NOMO-1 treated with DMSO at 0.1 percent for 48 hours (cell line): ENCODE measurements around the gene HGS.
"Not testable (repeated sequence)": the region's sequence is repeated elsewhere in the genome, so short reads cannot be mapped to it uniquely, and the experiment has no call there.

ENCODE experiments used
- DNase-seq: peaks from one replicate; lab custom pipeline; 2025; ENCODE audit not compliant: unreplicated experiment; lab: John Stamatoyannopoulos, UW

The HGS gene

DNA sequence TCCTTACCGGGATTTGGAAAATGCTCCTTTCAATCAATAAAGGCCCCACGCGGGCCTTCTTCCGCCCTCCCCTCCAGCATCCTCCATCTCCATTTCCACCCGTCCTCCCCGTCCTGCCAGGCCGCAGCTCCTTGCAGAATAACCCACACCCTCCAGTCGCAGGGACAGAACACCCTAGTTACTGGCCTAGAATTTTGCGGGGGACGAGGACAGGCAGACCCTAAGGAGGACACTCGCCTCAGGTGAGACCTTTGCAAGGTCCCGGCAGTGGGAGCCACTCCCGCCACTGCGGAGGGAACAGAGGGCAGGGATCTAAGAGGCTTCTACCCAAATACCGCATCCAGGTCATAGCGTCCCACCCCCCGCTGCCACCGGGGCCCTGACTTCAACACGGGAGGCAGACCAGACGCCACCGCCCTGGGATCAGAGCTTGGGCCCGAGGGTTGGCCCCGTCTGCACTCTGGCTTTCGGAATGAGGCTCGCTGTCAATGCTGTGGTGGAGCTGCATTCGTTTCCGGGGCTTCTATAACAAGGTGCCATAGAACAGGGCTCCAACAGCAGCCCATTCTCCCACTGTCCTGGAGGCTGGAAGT is 55.1 kb downstream of the HGS start:
- DNase-seq, result no peak

DNA sequence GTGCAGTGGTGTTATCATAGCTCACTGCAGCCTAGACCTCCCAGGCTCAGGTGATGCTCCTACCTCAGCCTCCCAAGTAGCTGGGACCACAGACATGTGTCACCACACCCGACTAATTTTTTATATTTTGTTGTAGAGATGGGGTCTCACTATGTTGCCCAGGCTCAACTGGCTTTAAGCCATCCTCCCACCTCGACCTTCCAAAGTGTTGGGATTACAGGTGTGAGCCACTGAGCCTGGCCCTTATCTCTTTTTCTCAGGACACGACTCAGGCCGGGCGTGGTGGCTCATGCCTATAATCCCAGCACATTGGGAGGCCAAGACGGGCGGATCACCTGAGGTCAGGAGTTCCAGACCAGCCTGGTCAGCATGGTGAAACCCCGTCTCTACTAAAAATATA is 55.8 kb downstream of the HGS start:
- DNase-seq, result not testable (repeated sequence)

DNA sequence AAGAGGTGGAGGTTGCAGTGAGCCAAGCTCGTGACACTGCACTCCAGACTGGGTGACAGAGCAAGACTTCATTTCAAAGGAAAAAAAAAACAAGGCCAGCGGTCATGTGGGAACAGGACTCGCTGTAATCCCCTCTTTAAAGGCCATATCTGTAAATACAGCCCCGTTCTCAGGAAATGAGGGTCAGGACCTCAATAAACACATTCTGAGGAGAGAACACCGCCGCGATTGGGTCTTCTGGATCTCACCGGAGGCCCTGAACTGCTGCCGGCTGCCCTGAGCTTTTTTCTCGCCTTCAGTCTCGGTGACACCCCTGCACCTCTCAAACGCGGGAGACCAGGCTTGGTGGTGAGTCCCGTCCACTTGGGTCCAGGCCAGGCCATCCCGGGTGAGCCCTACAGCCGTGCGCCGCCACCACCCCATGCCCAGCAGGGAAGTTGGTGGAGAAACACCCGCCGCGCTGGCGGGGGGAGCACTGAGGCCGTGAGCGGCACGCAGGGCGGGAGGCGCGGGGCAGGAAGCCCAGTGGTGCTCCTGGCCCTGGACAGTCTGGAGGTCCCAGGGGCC is 56.7 kb downstream of the HGS start:
- DNase-seq, result no peak

DNA sequence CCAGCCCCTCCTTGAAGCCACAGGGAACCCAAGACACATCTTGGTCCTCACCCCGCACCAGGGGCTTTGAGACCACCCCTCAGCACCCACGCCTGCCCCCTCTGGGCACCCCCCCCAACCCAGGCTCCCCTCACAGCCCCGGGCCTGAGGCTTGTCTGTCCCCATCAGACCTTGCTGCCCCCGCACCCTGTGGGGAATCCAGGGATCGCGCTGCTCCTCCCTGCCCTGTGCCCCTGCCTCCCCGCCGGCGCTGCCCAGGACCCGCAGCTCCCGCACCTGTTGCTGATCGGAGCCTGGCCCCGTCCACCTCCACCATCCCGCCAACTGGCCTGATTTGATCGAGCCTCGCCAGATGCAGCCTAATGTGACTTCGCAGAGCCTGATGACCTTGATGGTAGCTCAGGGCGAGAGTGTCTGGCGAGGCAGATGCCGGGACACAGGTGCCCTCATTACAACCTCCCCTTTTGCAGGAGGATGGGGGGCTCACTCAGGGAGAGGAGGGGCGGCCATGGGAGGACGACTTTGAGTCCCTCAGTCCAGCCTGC is 57.3 kb downstream of the HGS start:
- no peak for DNase-seq

DNA sequence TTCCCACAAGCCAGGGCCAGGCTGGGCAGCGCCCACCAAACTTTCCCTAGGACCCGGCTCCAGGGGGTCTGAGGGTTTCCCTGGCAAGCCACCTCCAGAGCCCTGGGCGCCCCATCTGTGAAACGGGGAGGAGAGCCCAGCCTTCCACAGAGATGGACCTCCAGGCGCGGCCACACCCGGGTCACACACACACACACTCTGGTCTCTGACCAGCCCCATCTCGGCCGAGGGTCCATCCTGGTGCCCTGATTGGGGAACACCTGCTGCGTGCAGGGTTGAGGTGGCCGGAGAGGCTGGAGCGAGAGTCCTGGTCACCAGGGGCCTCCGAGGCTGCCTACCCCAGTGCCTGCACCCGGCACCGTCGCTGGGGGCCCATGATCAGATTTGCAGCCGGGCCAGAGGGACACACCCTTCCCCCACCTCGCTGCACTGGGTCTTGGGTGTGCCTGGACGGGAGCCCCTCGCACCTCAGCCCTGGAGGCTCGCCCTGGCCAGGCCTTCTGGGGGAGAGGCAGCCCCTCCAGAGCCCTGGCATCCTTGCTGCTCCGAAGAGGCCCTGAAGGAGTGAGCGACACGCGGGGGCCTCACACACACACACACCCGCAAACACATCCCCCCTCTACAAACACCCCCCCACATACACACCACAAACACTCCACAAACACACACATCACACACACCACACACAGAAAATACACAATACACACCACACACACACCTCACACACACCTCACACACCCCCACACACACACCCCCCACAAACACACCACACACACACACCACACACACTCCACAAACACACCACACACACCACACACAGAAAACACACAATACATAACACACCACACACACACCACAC is 58.0 kb downstream of the HGS start:
- no peak for DNase-seq
